ENCODE results near the gene SH3BP5.

The SH3BP5 gene

GRCh38 chr3:15241341-15241740 is 91.0 kb downstream of the SH3BP5 start:
- peak; percentile 1 for DNase-seq

GRCh38 chr3:15229262-15229661 is 103.1 kb downstream of the SH3BP5 start:
- no peak for DNase-seq

GRCh38 chr3:15228147-15228546 is 104.2 kb downstream of the SH3BP5 start:
- DNase-seq = no peak

- no peak for DNase-seq
Observed at GRCh38 chr3:15223685-15224572, 108.5 kb downstream of the SH3BP5 start.

GRCh38 chr3:15221574-15222217 is 110.7 kb downstream of the SH3BP5 start:
- no peak for DNase-seq

DNA sequence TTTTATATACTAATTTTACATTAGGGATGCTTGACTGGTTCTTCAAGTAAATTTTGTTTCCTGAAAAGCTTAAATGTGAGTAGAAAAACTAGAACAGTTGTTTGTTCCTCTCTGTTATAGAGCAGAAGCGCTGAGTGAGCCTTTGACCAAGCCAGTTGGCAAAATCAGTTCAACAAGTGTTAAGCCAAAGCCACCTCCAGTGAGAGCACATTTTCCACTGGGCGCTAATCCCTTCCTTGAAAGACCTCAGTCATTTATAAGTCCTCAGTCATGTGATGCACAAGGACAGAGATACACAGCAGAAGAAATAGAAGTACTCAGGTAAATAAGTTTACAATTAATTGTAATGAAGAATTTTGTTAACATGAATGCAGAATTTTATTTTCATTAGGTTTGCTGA is 111.7 kb downstream of the SH3BP5 start:
- no peak for DNase-seq

DNA sequence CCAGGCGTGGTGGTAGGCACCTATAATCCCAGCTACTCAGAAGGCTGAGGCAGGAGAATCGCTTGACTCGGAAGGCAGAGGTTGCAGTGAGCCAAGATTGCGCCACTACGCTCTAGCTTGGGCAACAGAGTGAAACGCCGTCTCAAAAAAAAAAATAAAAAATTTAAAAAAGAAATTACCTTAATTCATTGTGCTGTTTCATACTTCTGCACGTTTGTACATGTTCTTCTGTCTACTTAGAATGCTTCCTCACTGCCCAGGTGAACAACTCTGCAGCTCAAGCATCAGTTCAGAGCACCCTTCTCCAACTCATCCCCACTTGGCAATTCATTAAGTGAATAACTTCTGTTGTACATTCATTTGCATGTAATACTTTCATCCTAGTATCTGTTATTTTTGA is 112.3 kb downstream of the SH3BP5 start:
- no peak for DNase-seq

GRCh38 chr3:15218689-15219088 is 113.7 kb downstream of the SH3BP5 start:
- DNase-seq = no peak

DNA sequence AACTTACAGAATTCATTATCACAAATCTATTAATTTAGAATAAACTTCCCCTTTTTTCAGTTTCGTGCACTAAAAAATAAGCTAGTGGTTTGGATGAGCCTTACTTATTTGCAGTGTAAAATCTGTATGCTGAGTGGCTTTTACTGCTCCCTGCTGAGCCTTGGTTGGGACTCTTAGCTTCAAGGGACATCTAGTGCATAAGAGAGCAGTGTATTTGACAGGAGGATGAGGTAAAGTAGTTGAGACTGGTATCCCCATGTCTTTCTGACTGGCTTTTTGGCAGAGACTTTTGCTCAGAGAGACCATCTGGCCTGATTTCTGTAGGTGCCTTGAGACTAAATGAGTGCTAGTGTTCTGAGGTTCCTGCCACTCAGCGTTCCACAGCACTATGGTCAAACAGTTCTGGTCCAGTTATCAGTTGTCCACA is 114.5 kb downstream of the SH3BP5 start:
- peak; percentile 0 for DNase-seq

GRCh38 chr3:15217011-15217671 is 115.2 kb downstream of the SH3BP5 start:
- no peak for DNase-seq

DNA sequence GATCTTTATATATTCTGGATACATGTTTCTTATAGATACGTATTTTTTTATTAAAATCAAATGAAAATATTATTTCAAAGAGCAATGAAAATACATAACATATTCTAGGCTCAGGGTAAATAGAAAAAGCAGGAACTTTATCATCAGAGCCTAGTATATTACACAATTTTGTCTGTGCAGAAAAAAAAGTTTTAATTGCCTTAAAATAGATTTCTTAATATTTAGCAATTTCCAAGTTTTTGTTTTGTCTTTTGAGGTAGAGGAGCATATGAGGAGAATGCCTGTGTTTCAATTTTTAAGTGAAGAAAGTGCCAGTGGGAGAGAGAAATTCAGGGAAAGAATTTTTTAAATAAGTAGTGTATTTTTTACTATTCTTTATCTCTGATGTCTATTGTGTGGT is 115.9 kb downstream of the SH3BP5 start:
- no peak for DNase-seq

DNA sequence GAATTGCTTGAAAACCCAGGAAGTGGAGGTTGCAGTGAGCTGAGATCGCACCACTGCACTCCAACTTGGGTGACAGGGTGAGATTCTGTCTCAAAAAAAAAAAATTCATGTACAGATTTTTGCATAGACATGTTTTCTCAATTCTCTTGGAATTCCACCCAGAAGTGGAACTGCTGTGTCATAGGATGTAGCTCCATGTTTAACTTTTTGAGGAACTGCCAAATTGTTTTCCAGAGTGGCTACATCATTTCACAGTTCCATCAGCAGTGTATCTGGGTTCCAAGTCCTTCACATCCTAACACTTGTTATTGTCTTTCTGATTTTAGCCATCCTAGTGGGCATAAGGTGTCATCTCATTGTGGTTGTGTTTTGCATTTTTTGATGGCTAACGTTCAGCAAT is 116.4 kb downstream of the SH3BP5 start:
- DNase-seq = no peak

DNA sequence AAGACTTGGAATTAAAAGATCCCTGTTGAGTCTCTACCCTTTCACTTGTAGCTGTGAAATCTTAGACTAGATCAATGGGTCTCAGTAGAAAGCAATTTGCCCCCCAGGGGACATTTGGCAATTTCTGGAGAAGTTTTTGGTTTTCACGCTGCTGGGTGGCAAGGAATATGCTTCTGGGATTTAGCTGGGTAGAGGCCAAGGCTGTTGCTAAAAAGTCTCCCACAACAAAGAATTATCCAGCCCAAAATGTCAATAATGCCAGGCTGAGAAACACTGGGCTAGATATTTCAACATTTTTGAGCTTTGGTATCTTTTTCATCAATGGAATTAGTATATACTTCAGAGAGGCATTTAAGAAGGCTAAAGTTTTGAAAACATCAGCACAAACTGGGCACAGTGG is 117.6 kb downstream of the SH3BP5 start:
- no peak for DNase-seq

DNA sequence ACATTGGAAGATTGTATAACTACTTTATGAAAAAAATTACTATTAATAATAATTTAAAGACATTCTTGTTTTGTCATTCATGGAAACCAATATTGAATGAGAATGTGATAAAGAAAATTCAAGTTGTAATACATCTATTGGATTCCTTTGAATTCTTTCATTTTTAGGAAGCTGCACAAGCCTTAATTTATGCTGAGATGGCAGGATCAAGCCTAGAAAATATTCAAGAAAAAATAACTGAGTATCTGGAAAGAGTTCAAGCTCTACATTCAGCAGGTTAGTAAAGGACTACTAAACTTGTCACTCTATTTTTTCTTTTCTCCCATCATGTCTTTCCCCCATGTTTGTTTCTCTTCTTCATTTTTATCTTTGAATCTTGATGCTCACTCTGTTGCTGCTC is 120.4 kb downstream of the SH3BP5 start:
- no peak for DNase-seq

GRCh38 chr3:15207836-15208504 is 124.4 kb downstream of the SH3BP5 start:
- no peak for DNase-seq

DNA sequence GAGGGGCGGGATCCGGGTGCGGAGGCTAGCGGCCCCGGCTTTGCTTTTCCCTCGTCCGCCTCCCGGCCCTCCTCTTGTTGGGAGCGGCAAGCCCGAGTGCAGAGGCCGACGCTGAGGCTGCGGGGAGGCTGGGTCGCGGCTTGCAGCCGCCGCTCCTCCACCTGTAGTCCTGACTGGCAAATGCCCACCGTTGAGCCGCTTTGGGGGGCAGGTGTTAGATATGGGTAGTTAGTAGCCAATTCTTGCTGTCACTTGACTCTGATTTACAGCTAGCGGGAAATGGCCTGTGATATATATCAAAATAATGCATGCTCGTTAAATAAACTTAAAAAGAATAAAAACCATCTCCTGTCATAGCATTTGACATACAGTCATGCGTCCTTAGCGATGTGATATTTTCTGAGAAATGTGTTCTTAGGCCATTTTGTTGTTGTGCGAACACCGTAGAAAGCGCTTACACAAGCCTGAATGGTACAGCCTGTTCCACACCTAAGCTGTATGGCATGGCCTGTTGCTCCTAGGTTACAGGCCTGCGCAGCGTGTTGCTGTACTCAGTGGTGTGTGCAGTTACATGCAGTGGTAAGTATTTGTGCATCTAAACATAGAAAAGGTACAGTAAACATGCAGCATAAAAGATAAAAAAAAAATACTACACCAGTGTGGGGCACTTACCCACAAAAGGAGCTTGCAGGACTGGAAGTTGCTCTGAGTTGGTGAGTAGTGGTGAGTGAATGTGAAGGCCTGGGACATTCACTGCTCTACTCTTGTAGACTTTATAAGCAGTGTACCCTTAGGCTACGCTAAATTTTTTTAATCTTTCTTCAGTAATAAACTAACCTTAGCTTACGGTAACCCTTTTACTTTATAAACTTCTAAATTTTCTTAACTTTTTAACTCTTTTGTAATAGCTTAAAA is 125.5 kb downstream of the SH3BP5 start:
- no peak for DNase-seq

- no peak for DNase-seq
Observed at GRCh38 chr3:15205934-15206661, 126.3 kb downstream of the SH3BP5 start, which contains the start of gene CAPN7. Gene CAPN7, plus strand, starts transcription at chr3:15206246. Its CDS starts 250 bp downstream, at chr3:15206496.

DNA sequence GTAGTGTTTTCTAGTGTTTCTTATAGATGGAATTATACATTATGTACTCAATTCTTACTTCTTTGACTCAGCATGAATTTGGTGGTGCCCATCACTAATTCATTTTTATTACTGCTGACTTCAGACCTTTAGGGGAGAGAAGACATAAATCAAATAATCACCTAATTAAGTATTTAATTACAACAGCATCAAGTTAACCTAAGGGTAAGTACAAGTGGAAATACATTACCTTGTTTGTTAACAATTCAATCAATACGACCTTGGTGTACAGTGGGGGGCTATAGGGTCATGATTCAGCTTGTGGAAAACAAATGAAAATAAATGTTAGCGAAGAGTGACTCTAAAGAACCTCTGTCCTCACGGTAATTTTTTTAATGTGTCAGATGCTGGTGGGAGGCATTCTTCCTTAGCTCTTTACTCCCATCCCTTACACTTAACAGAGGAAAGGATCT is 126.9 kb downstream of the SH3BP5 start:
- DNase-seq = no peak

Data from NCI-H1694 treated with DMSO at 0.1 percent for 48 hours (cell line).